ENCODE measurements around the gene CATSPERZ.

DNA sequence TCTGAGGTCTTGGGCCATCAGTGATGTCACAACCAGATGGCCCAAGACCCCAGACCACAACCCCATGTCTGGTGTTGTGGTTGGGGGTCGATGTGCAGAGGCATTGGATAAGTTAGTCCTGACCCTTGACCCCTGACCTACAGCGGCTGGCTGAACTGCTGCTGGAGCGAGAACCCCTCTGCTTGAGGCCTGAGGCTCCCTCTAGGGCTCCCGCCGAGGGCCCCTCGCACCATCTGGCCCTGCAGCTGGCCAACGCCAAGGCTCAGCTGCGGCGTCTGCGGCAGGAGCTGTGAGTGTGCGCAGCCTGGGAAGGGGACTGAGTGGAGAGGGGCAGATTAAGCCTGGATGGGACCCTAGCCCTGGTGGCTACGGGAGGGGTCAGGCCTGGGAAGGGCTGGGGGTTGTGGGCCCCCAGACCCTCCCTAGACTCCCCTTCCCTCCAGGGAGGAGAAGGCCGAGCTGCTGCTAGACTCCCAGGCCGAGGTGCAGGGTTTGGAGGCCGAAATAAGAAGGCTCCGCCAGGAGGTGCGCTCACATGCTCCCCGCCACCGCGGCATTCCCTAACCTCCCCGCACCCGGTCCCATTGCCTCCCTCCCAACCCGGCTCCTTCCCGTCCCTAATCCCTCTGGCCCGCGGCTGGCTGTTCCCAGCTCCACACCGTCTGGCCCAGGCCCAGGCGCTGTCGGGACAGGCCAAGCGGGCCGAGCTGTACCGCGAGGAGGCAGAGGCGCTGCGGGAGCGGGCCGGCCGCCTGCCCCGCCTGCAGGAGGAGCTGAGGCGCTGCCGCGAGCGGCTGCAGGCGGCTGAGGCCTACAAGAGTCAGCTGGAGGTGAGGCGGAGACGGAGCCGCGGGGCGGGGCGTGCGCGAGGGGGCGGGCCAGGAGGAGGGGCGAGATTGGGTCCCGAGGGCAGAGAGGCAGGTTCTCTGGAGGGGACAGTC lies 42.0 kb downstream of the CATSPERZ start:
- peak; percentile 50 to 92 (median 80) for TF ChIP-seq POLR2AphosphoS5 (IDR thresholded peaks at IDR 0.05)
- TF ChIP-seq, protein P1, sequence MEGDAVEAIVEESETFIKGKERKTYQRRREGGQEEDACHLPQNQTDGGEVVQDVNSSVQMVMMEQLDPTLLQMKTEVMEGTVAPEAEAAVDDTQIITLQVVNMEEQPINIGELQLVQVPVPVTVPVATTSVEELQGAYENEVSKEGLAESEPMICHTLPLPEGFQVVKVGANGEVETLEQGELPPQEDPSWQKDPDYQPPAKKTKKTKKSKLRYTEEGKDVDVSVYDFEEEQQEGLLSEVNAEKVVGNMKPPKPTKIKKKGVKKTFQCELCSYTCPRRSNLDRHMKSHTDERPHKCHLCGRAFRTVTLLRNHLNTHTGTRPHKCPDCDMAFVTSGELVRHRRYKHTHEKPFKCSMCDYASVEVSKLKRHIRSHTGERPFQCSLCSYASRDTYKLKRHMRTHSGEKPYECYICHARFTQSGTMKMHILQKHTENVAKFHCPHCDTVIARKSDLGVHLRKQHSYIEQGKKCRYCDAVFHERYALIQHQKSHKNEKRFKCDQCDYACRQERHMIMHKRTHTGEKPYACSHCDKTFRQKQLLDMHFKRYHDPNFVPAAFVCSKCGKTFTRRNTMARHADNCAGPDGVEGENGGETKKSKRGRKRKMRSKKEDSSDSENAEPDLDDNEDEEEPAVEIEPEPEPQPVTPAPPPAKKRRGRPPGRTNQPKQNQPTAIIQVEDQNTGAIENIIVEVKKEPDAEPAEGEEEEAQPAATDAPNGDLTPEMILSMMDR (IDR thresholded peaks at IDR 0.05) = peak; percentile 40 to 87 (median 52)

All from transverse colon (tissue), 4 donors.